Stomach (tissue), 9 donors: Measurements from ENCODE around the gene IFNA8. TPM values are rescaled to one million over a fixed set of nuclear protein-coding genes. Genes with fewer than 3 reads are reported as not detected.

Experiments
- DNase-seq, 2 donors: peaks; one replicate each; pipeline versions ENCODE4 v3.0.0 to v3.0.0-alpha.2; 2013 to 2019
- H3K27ac ChIP-seq, 5 donors: fragments of 200-600 bp in 4 of 5; sonication (generic) in 4 of 5; one replicate each; pipeline ENCODE4 v1.5.1; 2013 to 2019; ENCODE audit warnings: mild to moderate bottlenecking in 1 of 5, moderate library complexity in 1 of 5
- H3K27me3 ChIP-seq, 3 donors: fragments of 200-600 bp; sonication (generic); one replicate each; pipeline ENCODE4 v1.5.1; 2017 to 2019; ENCODE audit warnings: mixed run types in 1 of 3
- H3K36me3 ChIP-seq, 4 donors: fragments of 200-600 bp; sonication (generic); 1 replicate in 3 of 4; 2 replicates in 1 of 4; pipeline ENCODE4 v1.5.1; 2016 to 2019
- H3K4me1 ChIP-seq, 4 donors: fragments of 200-600 bp; sonication (generic); one replicate each; pipeline ENCODE4 v1.5.1; 2016 to 2019
- H3K4me3 ChIP-seq, 4 donors: fragments of 200-600 bp; sonication (generic) in 3 of 4; one replicate each; pipeline ENCODE4 v1.5.1; 2016 to 2019; ENCODE audit warnings: mild to moderate bottlenecking in 1 of 4
- H3K9me3 ChIP-seq, 4 donors: fragments of 200-600 bp; sonication (generic); one replicate each; pipeline ENCODE4 v1.5.1; 2016 to 2019
- EP300 ChIP-seq: sonication (generic); formaldehyde crosslinking; IDR thresholded peaks from one replicate; pipeline ENCODE4 v1.6.1; 2017; ENCODE audit warnings: antibody characterized with exemption
- POLR2A ChIP-seq, 4 donors: fragments of 450-650 bp; IDR thresholded peaks; one replicate each; pipeline ENCODE4 v1.6.1; 2016; ENCODE audit warnings: antibody characterized with exemption in 4 of 4, control low read depth in 2 of 4, mild to moderate bottlenecking in 1 of 4, moderate library complexity in 1 of 4
- POLR2AphosphoS5 ChIP-seq, 3 donors: sonication (generic); formaldehyde crosslinking; IDR thresholded peaks; one replicate each; pipeline ENCODE4 v1.6.1; 2016; ENCODE audit warnings: antibody characterized with exemption in 3 of 3
- WGBS, 5 donors: extraction: QIAGEN DNeasy Blood & Tissue Kit in 3 of 5; methylation state at CpG; one replicate each; pipeline versions ENCODE4 v1.1.5 to v1.1.7; 2013 to 2018; 5-methylcytosine and 5-hydroxymethylcytosine counted together
- intact Hi-C: fragments of 100-400 bp; cut with DNase I; formaldehyde crosslinking; loops from one replicate; pipeline ENCODE4 v1.15.1; 2023; ENCODE audit warnings: low total_unique reads
- polyA plus RNA-seq, 3 donors: library from polyadenylated mRNA; stranded (reverse); fragments of 200-250 nt; gene quantifications; one replicate each; pipeline ENCODE4 v1.2.3, GENCODE V29; 2013
- total RNA-seq, 5 donors: library from RNA; depleted of rRNA; stranded (reverse); fragments of >200 nt; gene quantifications; one replicate each; pipeline versions ENCODE4 v1.1.0 to v1.2.3, GENCODE V29; 2014 to 2016
- TF ChIP-seq, protein P1 (sequence below), 7 experiments: fragments of 450-650 bp in 4 of 7; fragments of 200-600 bp in 3 of 7; sonication (generic) in 3 of 7; IDR thresholded peaks; one replicate each; pipeline ENCODE4 v1.5.1; 2016 to 2019; ENCODE audit warnings: antibody characterized with exemption in 7 of 7, control low read depth in 2 of 7, mild to moderate bottlenecking in 1 of 7
- donor health status: healthy with polysubstance abuse.
- donor health status: Bipolar disorder and iron deficiency.
- donor health status: healthy.

IFNA8 gene
- total and polyA plus RNA-seq, 8 donors, result not detected

GRCh38 chr9:21413624-21414023 is 4.7 kb downstream of the IFNA8 start:
- Histone ChIP-seq H3K27me3 (peaks cover 0 to 6% (median 0%) of the 10 kb centered on the region in 3 donors), H3K4me3 (no peak overlapping the region), H3K36me3 (no peaks in the 10 kb centered on the region), H3K4me1 (no peaks in the 10 kb centered on the region), H3K9me3 (no peaks in the 10 kb centered on the region), H3K27ac (no peak overlapping the region)
- no peak for DNase-seq
- intact Hi-C loops, result no loop called here
- 61 to 81% (median 68%) methylated on average over 5 of the region's 5 CpGs for WGBS, 5 donors
- no peak for TF ChIP-seq EP300
- TF ChIP-seq POLR2AphosphoS5 (IDR thresholded peaks at IDR 0.05), result no peak
- TF ChIP-seq, protein P1, sequence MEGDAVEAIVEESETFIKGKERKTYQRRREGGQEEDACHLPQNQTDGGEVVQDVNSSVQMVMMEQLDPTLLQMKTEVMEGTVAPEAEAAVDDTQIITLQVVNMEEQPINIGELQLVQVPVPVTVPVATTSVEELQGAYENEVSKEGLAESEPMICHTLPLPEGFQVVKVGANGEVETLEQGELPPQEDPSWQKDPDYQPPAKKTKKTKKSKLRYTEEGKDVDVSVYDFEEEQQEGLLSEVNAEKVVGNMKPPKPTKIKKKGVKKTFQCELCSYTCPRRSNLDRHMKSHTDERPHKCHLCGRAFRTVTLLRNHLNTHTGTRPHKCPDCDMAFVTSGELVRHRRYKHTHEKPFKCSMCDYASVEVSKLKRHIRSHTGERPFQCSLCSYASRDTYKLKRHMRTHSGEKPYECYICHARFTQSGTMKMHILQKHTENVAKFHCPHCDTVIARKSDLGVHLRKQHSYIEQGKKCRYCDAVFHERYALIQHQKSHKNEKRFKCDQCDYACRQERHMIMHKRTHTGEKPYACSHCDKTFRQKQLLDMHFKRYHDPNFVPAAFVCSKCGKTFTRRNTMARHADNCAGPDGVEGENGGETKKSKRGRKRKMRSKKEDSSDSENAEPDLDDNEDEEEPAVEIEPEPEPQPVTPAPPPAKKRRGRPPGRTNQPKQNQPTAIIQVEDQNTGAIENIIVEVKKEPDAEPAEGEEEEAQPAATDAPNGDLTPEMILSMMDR (IDR thresholded peaks at IDR 0.05), result no peak
- TF ChIP-seq POLR2A (IDR thresholded peaks at IDR 0.05), result no peak

DNA sequence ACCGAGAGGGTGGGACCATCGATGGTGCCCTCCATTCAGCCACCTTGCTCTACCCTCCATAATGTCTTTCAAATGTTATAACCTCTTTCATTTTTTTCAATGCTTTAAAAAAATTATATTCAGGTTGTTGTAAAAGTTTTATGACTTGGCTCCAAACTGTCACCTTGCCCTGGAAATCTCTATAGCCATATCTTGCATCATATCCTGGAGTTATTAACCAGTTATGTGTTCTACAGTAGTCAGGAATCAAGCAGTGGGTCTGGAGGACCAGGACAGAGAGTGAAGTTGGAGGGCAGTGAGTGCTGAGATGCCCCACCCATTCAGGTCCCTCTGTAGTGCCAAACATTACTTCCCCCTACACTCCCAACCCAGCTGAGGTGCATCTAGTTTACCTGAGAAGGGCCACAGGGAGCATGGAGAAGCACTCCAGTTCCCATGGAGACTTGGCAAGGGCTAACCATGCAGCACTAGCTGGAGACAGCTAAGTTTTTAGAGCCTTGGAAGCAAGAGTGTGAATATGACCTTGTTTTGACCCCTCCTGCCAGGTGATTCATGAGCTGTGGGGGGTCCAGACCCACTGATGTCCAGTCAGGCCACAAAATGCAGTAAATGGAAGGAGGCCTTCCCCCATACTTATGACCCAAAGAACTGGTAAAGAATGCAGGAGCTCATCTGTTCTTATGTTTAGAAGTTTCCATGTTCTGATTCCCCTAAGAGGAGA is 5.5 kb downstream of the IFNA8 start:
- TF ChIP-seq POLR2AphosphoS5 (IDR thresholded peaks at IDR 0.05) (no peak), EP300 (no peak), POLR2A (IDR thresholded peaks at IDR 0.05) (no peak)
- TF ChIP-seq, protein P1 (IDR thresholded peaks at IDR 0.05), result no peak
- WGBS, 5 donors, result 93 to 97% (median 95%) methylated on average over 2 of the region's 2 CpGs
- intact Hi-C loops, result no loop called here
- Histone ChIP-seq H3K4me3 (no peak overlapping the region), H3K27ac (no peak overlapping the region), H3K4me1 (no peaks in the 10 kb centered on the region), H3K27me3 (peaks cover 0 to 6% (median 0%) of the 10 kb centered on the region in 3 donors), H3K9me3 (no peaks in the 10 kb centered on the region), H3K36me3 (no peaks in the 10 kb centered on the region)
- DNase-seq, result no peak

DNA sequence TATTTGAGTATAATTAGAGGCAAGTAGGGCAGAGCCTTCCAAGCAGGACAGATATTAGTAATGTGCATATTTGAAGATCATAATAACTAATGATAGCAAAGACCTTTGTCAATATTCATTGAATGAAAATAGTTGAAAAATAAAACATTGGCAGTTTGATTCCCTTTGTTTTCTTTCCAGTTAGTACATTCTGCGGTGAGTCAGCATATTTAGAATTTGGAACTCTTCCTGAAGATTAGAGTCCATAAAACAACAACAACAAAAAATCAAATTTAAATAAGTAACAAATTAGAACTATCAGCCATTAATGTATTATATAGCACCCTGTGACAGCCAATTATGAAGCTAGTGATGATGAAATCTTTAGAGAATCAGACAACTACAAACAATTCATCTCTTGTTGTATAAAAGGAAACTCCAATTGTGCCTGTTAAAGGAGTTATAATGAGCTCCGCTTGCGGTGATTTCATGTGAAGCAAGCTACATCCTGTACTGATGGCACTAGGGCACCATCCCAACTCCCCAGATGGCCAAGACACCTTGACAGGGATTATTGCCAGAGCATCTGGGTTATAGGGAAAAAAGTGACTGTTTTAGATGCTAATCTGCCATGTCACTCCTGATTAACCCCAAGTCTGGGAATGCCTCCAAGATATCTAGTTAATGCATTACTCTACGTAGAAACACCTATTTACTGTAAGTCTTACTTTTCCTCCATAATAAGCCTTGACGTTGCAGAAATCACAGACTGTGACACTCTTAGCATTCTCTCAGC is 6.8 kb downstream of the IFNA8 start:
- Histone ChIP-seq H3K4me3 (no peak overlapping the region), H3K9me3 (no peaks in the 10 kb centered on the region), H3K4me1 (no peaks in the 10 kb centered on the region), H3K27me3 (peaks cover 0 to 6% (median 0%) of the 10 kb centered on the region in 3 donors), H3K27ac (no peak overlapping the region), H3K36me3 (no peaks in the 10 kb centered on the region)
- TF ChIP-seq POLR2AphosphoS5 (IDR thresholded peaks at IDR 0.05), result no peak
- no peak for TF ChIP-seq EP300
- TF ChIP-seq, protein P1 (IDR thresholded peaks at IDR 0.05), result no peak
- no peak for TF ChIP-seq POLR2A (IDR thresholded peaks at IDR 0.05)
- DNase-seq, result no peak
- WGBS, 5 donors, result 54 to 66% (median 58%) methylated on average over 5 of the region's 5 CpGs
- intact Hi-C loops, result no loop called here

DNA sequence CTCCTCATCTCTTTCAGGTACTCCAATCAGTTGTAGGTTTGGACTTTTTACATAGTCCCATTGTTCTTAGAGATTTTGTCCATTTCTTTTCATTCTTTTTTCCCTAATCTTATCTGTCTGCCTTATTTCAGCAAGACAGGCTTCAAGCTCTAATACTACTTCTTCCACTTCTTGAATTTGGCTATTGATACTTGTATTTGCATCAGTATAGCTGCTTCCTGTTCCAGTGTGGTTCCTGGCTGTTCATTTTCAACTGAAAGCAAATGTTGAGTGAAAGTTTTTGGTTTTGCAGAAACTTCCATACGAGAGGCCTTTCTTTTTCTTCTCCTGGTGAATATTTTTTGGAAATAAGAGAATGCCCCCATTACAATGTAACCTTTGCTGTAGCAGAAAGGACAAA is 19.3 kb downstream of the IFNA8 start:
- intact Hi-C loops, result no loop called here
- H3K9me3 ChIP-seq, result no peaks in the 10 kb centered on the region
- no peak for DNase-seq
- H3K36me3 ChIP-seq, result no peaks in the 10 kb centered on the region
- no peak overlapping the region for H3K27ac ChIP-seq
- H3K4me1 ChIP-seq, result no peaks in the 10 kb centered on the region
- 64 to 83% (median 78%) methylated on average over 1 of the region's 1 CpG for WGBS, 5 donors
- H3K27me3 ChIP-seq, result no peaks in the 10 kb centered on the region
- no peak for TF ChIP-seq EP300
- TF ChIP-seq, protein P1 (IDR thresholded peaks at IDR 0.05), result no peak
- no peak for TF ChIP-seq POLR2A (IDR thresholded peaks at IDR 0.05)
- TF ChIP-seq POLR2AphosphoS5 (IDR thresholded peaks at IDR 0.05), result no peak
- no peak overlapping the region for H3K4me3 ChIP-seq
